ENCODE results near the gene C20orf96.

C20orf96 gene

GRCh38 chr20:309841-310644 is 19.5 kb upstream of the C20orf96 start:
- TF ChIP-seq CTCF (conservative IDR thresholded peaks at IDR 0.05): no peak
- no peak for TF ChIP-seq ZFX (IDR thresholded peaks at IDR 0.05)
- H3K27ac ChIP-seq: no peak overlapping the region

- no peak for TF ChIP-seq ZFX (IDR thresholded peaks at IDR 0.05)
- no peak for TF ChIP-seq CTCF (conservative IDR thresholded peaks at IDR 0.05)
- H3K27ac ChIP-seq: no peak overlapping the region
Measured at GRCh38 chr20:309306-309840, 18.8 kb upstream of the C20orf96 start.

GRCh38 chr20:308427-309038 is 18.0 kb upstream of the C20orf96 start:
- no peak overlapping the region for H3K27ac ChIP-seq

GRCh38 chr20:305745-306144 is 15.2 kb upstream of the C20orf96 start:
- H3K27ac ChIP-seq: no peak overlapping the region
- no peak for TF ChIP-seq CTCF (conservative IDR thresholded peaks at IDR 0.05)
- no peak for TF ChIP-seq ZFX (IDR thresholded peaks at IDR 0.05)

More at GRCh38 chr20:308427-309038, 18.0 kb upstream of the C20orf96 start:
- TF ChIP-seq ZFX (IDR thresholded peaks at IDR 0.05) (no peak), CTCF (conservative IDR thresholded peaks at IDR 0.05) (no peak)

GRCh38 chr20:301886-302848 is 11.6 kb upstream of the C20orf96 start:
- TF ChIP-seq CTCF (conservative IDR thresholded peaks at IDR 0.05) (no peak), ZFX (IDR thresholded peaks at IDR 0.05) (no peak)
- H3K27ac ChIP-seq: no peak overlapping the region

GRCh38 chr20:300345-300990 is 9.9 kb upstream of the C20orf96 start:
- peak overlapping the region; percentile 9 for H3K27ac ChIP-seq
- TF ChIP-seq CTCF (conservative IDR thresholded peaks at IDR 0.05) (no peak), ZFX (IDR thresholded peaks at IDR 0.05) (no peak)

Measured in C4-2B (cell line).